Lower leg skin (tissue), 4 donors: ENCODE measurements around the gene NFIX. TPM values are rescaled to one million over a fixed set of nuclear protein-coding genes. Genes with fewer than 3 reads are reported as not detected.

Experiments used
- DNase-seq, 2 donors: peaks; one replicate each; pipeline ENCODE4 v3.0.0-alpha.2; 2019; ENCODE audit warnings: low spot score in 2 of 2
- H3K4me3 ChIP-seq: fragments of 200-600 bp; sonication (generic); 2 replicates; pipeline ENCODE4 v1.5.1; 2017; ENCODE audit warnings: mild to moderate bottlenecking, low read depth; ENCODE audit not compliant: poor library complexity, severe bottlenecking
- POLR2A ChIP-seq, 2 donors: fragments of 450-650 bp; IDR thresholded peaks; one replicate each; pipeline ENCODE4 v1.6.1; 2016 to 2017; ENCODE audit warnings: antibody characterized with exemption in 2 of 2, mild to moderate bottlenecking in 1 of 2, moderate library complexity in 1 of 2
- WGBS, 2 donors: methylation state at CpG; one replicate each; pipeline ENCODE4 v1.1.5; 2018; 5-methylcytosine and 5-hydroxymethylcytosine counted together
- intact Hi-C: fragments of 100-400 bp; cut with DNase I; formaldehyde crosslinking; loops from one replicate; pipeline ENCODE4 v1.15.0; 2023; ENCODE audit warnings: low total_unique reads
- total RNA-seq, 4 donors: library from RNA; depleted of rRNA; stranded (reverse); fragments of >200 nt; gene quantifications; one replicate each; pipeline ENCODE4 v1.1.0, GENCODE V29; 2016
- TF ChIP-seq, protein P1 (sequence below), 3 donors: fragments of 450-650 bp; IDR thresholded peaks; one replicate each; pipeline ENCODE4 v1.5.1; 2016; ENCODE audit warnings: antibody characterized with exemption in 3 of 3, mild to moderate bottlenecking in 3 of 3, moderate library complexity in 2 of 3

Gene NFIX
- total RNA-seq, 4 donors from 2014 or later = 119 to 177 (median 136) TPM

DNA sequence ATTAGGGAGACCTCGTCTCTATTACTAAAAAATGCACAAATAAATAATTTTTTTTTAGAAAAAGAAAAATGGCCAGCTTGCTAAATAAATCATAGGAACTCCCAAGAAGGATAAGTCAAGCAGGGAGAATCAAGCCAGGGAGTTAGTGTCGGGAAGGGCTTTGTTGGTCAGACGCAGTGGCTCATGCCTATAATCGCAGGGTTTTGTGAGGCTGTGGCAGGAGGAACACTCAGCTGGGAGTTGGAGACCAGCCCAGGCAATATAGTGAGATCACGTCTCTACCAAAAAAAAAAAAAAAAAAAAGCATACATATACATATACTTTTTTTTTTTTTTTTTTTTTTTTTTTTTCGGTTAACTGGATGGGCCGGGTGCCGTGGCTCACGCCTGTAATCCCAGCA lies 131.8 kb downstream of the NFIX start:
- intact Hi-C loops = no loop called here

DNA sequence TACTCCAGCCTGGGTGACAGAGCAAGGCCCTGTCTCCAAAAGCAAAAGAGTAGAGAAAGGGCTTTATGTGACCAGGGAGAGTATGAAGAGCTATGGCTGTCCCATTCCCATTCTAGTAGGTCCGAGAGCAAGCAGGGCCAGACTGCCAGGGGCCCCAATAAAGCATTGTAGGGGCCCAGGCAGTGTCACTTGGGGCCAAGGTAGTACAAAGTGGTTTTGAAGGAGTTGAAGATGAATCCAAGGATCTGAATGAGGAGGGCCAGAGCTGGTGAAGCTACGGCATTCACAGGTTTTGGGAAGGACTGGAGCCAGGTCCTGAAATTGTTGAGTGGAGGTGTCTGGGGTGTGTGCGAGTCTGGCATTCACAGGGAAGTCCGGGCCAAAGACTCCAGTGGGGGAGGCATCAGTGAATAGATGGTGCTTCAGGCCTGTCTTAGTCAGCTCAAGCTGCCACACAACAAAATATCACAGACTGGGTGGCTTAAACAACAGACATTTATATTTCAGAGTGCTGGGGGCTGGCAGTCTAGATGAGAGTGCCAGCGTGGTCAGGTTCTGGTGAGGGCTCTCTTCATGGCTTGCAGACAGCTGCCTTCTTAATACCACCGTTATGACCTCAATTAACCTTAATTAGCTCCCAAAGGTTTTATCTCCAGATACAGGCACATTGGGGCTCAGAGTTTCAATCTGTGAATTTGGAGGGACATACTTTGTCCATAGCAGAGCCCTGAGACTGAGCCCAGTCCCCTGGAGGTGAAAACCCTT lies 132.7 kb downstream of the NFIX start:
- no peak overlapping the region for H3K4me3 ChIP-seq
- WGBS, 2 donors = 89 to 90% methylated on average over 6 of the region's 6 CpGs
- no peak for TF ChIP-seq POLR2A (IDR thresholded peaks at IDR 0.05)
- TF ChIP-seq, protein P1, sequence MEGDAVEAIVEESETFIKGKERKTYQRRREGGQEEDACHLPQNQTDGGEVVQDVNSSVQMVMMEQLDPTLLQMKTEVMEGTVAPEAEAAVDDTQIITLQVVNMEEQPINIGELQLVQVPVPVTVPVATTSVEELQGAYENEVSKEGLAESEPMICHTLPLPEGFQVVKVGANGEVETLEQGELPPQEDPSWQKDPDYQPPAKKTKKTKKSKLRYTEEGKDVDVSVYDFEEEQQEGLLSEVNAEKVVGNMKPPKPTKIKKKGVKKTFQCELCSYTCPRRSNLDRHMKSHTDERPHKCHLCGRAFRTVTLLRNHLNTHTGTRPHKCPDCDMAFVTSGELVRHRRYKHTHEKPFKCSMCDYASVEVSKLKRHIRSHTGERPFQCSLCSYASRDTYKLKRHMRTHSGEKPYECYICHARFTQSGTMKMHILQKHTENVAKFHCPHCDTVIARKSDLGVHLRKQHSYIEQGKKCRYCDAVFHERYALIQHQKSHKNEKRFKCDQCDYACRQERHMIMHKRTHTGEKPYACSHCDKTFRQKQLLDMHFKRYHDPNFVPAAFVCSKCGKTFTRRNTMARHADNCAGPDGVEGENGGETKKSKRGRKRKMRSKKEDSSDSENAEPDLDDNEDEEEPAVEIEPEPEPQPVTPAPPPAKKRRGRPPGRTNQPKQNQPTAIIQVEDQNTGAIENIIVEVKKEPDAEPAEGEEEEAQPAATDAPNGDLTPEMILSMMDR (IDR thresholded peaks at IDR 0.05) = no peak
- intact Hi-C loops = no loop called here
- no peak for DNase-seq

More for the DNA sequence above, 131.8 kb downstream of the NFIX start:
- no peak overlapping the region for H3K4me3 ChIP-seq
- TF ChIP-seq POLR2A (IDR thresholded peaks at IDR 0.05) = no peak
- TF ChIP-seq, protein P1 (IDR thresholded peaks at IDR 0.05) = no peak
- no peak for DNase-seq
- WGBS, 2 donors = 82 to 88% methylated on average over 9 of the region's 9 CpGs

DNA sequence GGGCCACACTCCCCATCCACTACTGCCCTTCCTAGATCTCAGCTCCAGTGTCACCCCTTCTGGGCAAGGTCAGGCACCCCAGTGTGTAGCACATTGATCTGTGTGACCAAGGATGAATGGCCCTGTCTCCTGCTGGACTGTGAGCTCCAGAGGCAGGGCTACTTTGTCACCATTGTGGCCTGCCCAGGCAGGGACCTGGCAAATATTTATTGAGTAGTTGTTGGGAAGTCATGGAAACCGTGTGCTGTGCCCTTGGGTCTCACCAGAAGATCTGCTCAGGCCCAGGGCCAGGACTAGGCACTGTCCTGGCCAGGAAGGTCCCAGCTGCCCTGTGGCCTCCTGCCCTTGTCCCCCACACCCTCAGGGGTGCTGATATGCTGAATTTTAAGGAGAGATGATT lies 133.3 kb downstream of the NFIX start:
- no peak for DNase-seq
- no peak overlapping the region for H3K4me3 ChIP-seq
- WGBS, 2 donors = 50 to 67% methylated on average over 1 of the region's 1 CpG
- TF ChIP-seq POLR2A (IDR thresholded peaks at IDR 0.05) = no peak
- TF ChIP-seq, protein P1 (IDR thresholded peaks at IDR 0.05) = no peak
- intact Hi-C loops = no loop called here

DNA sequence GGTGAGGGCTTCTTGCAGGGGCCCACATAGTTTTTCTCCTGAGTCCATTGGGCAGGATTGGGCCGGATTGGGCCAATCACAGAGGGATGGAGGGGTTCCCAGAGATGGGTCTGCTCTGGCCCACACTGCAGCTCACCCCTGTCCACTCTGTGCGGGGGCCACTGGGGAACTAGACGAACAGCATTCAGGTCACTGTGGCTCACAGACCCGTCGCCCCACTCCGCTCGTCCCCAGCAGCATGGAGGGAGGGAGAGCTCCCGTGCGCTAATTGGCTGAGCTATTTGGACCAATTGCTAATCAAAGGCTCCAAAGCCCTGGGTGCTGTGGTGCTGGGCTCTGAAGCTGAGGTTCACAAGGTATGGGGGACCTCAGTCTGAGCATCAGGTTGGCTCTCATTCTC lies 134.1 kb downstream of the NFIX start:
- intact Hi-C loops = no loop called here
- no peak for DNase-seq
- no peak for TF ChIP-seq POLR2A (IDR thresholded peaks at IDR 0.05)
- TF ChIP-seq, protein P1 (IDR thresholded peaks at IDR 0.05) = no peak
- no peak overlapping the region for H3K4me3 ChIP-seq
- 93 to 95% methylated on average over 9 of the region's 9 CpGs for WGBS, 2 donors

DNA sequence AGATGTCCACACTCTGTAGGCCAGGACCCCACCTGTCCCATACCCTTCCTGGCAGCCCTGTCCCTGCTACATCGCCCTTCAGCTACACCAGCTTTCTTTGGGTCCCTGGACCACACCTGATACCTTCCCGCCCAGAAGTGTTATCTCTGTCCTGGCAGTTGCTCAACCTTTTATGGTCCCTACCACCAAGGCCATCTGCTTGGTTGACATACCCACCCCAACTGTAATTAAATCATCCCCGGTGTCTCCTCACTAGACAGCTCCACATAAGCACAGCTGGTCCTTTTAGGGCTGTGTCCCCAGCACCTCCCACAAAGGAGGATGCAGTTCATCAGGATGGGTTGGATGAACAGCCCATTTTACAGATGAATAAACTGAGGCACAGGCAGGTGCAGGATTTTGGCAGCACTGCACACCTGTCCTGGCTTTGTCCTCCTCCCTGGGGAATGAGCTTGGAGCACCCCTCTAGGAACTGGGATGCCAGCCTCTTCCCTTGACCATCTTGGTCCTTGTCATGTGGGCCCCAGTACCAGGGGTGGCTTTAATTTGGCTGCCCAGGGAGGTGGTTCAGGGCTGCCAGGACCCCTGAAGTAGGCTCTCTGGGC lies 135.7 kb downstream of the NFIX start:
- no peak for DNase-seq
- WGBS, 2 donors = 87 to 88% methylated on average over 3 of the region's 3 CpGs
- intact Hi-C loops = no loop called here
- H3K4me3 ChIP-seq = no peak overlapping the region
- TF ChIP-seq, protein P1 (IDR thresholded peaks at IDR 0.05) = no peak
- TF ChIP-seq POLR2A (IDR thresholded peaks at IDR 0.05) = no peak
